ENCODE data around the gene VPS26C. TPM values are rescaled to one million over a fixed set of nuclear protein-coding genes. Genes with fewer than 3 reads are reported as not detected.

The VPS26C gene
- total and polyA plus RNA-seq, 2 donors, result 29.4 to 36.2 TPM

DNA sequence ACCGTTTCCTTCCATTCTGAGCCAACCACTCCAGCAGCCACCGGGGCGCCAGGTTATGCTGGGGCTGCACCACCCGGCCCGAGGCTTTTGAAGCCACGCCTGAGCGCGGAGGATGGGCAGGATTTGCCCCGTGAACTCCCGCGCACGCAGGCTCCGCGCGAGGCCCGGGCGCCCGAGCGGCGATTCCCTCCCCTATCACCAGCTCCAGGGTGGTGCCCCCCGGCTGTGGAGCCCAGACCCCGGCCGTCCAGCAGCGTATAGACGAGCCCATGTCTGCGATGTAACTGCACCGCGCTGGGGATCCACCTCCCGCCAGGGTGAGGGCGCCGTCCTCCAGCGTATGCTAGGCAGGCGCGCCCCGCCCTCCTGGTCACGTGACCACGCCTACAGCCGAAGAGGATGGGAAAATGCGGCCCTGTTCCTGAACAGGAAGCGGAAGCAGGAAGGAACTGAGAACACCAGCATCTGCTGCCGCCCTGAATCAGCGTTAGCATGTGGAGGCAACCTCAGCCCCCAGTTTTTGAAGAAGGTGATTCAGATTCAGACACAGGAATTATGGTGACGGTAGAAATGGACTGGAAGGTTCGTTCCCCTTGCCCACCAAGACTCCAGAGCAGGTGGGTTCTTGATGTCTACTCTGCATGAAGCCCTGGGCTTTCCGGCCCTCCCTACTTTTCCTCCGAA lies 46.0 kb downstream of the VPS26C start:
- H3K4me1 ChIP-seq (ENCODE audit: control insufficient read depth in 2 of 2, insufficient read depth in 2 of 2, low read length in 2 of 2), result peaks cover 11 to 41% of the 10 kb centered on the region in 2 donors
- peaks cover 0 to 4% of the 10 kb centered on the region in 2 donors for H3K9me3 ChIP-seq (ENCODE audit: control insufficient read depth in 2 of 2, insufficient read depth in 1 of 2, low read length in 1 of 2)
- 6% methylated on average over 46 of the region's 46 CpGs for WGBS
- H3K27me3 ChIP-seq (ENCODE audit: control insufficient read depth in 2 of 2, insufficient read depth in 1 of 2, low read length in 1 of 2), result no peaks in the 10 kb centered on the region
- peak; percentile 77 to 95 (median 86) for DNase-seq (ENCODE audit: low read depth in 6 of 9, low spot score in 9 of 9)
- peak overlapping the region; percentile 61 to 74 for H3K4me3 ChIP-seq (ENCODE audit: low read length in 2 of 2)
- peak overlapping the region; percentile 52 to 82 for H3K27ac ChIP-seq (ENCODE audit: low read depth in 1 of 2, low read length in 1 of 2)
- H3K36me3 ChIP-seq (ENCODE audit: control insufficient read depth in 2 of 2, insufficient read depth in 2 of 2, low read length in 1 of 2), result peaks cover 14 to 26% of the 10 kb centered on the region in 2 donors

DNA sequence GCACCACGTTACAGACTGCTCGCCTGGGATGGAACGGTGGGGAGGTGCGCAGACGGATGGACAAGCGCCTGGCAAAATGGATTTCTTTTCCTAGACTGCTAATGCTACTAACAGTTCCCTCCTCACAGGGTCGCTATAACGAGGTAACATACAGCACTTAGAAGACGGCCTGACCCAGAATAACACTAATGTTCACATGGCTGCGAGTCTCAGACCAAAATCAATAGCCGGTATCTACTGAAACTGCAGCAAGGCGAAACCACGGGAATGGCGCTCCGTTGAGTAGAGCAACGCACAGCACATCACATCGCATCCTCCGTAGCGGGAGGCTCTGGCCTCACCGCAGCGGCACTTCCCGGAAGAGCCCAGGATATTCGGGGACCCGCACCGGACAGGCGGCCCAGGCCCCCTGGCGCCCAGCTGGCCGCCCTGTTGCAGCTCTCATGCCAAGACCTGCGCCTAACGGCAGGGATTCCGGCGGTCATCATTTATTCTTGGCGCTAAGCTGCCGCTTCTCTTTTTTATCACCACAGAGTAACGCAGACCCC lies 46.6 kb downstream of the VPS26C start:
- peak in 2 of 9 donors; percentile 43 to 54 for DNase-seq (ENCODE audit: low read depth in 6 of 9, low spot score in 9 of 9)
- Histone ChIP-seq H3K27me3 (ENCODE audit: control insufficient read depth in 2 of 2, insufficient read depth in 1 of 2, low read length in 1 of 2) (no peaks in the 10 kb centered on the region), H3K4me3 (ENCODE audit: low read length in 2 of 2) (peak overlapping the region; percentile 61 to 74), H3K4me1 (ENCODE audit: control insufficient read depth in 2 of 2, insufficient read depth in 2 of 2, low read length in 2 of 2) (peaks cover 6 to 35% of the 10 kb centered on the region in 2 donors), H3K9me3 (ENCODE audit: control insufficient read depth in 2 of 2, insufficient read depth in 1 of 2, low read length in 1 of 2) (peaks cover 0 to 4% of the 10 kb centered on the region in 2 donors), H3K36me3 (ENCODE audit: control insufficient read depth in 2 of 2, insufficient read depth in 2 of 2, low read length in 1 of 2) (peaks cover 12 to 21% of the 10 kb centered on the region in 2 donors), H3K27ac (ENCODE audit: low read depth in 1 of 2, low read length in 1 of 2) (peak overlapping the region; percentile 52 to 82)
- WGBS, result 2% methylated on average over 35 of the region's 35 CpGs

- peaks cover 12 to 17% of the 10 kb centered on the region in 2 donors for H3K36me3 ChIP-seq (ENCODE audit: control insufficient read depth in 2 of 2, insufficient read depth in 2 of 2, low read length in 1 of 2)
- H3K9me3 ChIP-seq (ENCODE audit: control insufficient read depth in 2 of 2, insufficient read depth in 1 of 2, low read length in 1 of 2), result peaks cover 0 to 4% of the 10 kb centered on the region in 2 donors
- 42% methylated on average over 13 of the region's 13 CpGs for WGBS
- DNase-seq (ENCODE audit: low read depth in 6 of 9, low spot score in 9 of 9), result peak in 1 of 9 donors; percentile 28
- H3K4me3 ChIP-seq (ENCODE audit: low read length in 2 of 2), result peak overlapping the region; percentile 61 to 74
- no peak overlapping the region for H3K27ac ChIP-seq (ENCODE audit: low read depth in 1 of 2, low read length in 1 of 2)
- H3K4me1 ChIP-seq (ENCODE audit: control insufficient read depth in 2 of 2, insufficient read depth in 2 of 2, low read length in 2 of 2), result peaks cover 2 to 29% of the 10 kb centered on the region in 2 donors
- H3K27me3 ChIP-seq (ENCODE audit: control insufficient read depth in 2 of 2, insufficient read depth in 1 of 2, low read length in 1 of 2), result no peaks in the 10 kb centered on the region
These were observed 47.2 kb downstream of the VPS26C start for GRCh38 chr21:37219761-37220432.

- Histone ChIP-seq H3K27ac (ENCODE audit: low read depth in 1 of 2, low read length in 1 of 2) (no peak overlapping the region), H3K9me3 (ENCODE audit: control insufficient read depth in 2 of 2, insufficient read depth in 1 of 2, low read length in 1 of 2) (peaks cover 0 to 3% of the 10 kb centered on the region in 2 donors), H3K4me1 (ENCODE audit: control insufficient read depth in 2 of 2, insufficient read depth in 2 of 2, low read length in 2 of 2) (peaks cover 0 to 2% of the 10 kb centered on the region in 2 donors), H3K4me3 (ENCODE audit: low read length in 2 of 2) (no peak overlapping the region), H3K36me3 (ENCODE audit: control insufficient read depth in 2 of 2, insufficient read depth in 2 of 2, low read length in 1 of 2) (no peaks in the 10 kb centered on the region), H3K27me3 (ENCODE audit: control insufficient read depth in 2 of 2, insufficient read depth in 1 of 2, low read length in 1 of 2) (no peaks in the 10 kb centered on the region)
- WGBS, result 95% methylated on average over 9 of the region's 9 CpGs
- no peak for DNase-seq (ENCODE audit: low read depth in 6 of 9, low spot score in 9 of 9)
These were observed 52.2 kb downstream of the VPS26C start for GRCh38 chr21:37214952-37215351.

DNA sequence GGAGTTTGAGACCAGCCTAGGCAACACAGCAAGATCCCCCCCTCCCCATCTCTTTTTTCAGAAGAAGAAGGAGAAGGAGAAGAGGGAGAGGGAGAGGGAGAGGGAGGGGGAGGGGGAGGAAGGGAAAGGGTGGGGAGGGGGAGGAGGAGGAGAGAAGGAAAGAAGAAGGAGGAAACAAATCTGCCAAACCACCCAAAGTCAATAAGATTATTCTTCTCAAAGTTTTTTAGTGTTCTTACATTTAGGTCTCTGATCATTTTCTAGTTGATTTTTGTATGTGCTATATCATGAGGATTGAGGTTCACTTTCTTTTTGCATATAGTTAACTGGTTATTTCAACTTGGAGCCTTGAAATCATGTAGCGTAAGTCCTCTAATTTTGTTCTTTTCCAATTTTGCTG lies 56.3 kb downstream of the VPS26C start:
- H3K36me3 ChIP-seq (ENCODE audit: control insufficient read depth in 2 of 2, insufficient read depth in 2 of 2, low read length in 1 of 2), result no peaks in the 10 kb centered on the region
- H3K27ac ChIP-seq (ENCODE audit: low read depth in 1 of 2, low read length in 1 of 2), result no peak overlapping the region
- DNase-seq (ENCODE audit: low read depth in 6 of 9, low spot score in 9 of 9), result no peak
- H3K4me1 ChIP-seq (ENCODE audit: control insufficient read depth in 2 of 2, insufficient read depth in 2 of 2, low read length in 2 of 2), result peaks cover 2 to 15% of the 10 kb centered on the region in 2 donors
- no peaks in the 10 kb centered on the region for H3K27me3 ChIP-seq (ENCODE audit: control insufficient read depth in 2 of 2, insufficient read depth in 1 of 2, low read length in 1 of 2)
- H3K9me3 ChIP-seq (ENCODE audit: control insufficient read depth in 2 of 2, insufficient read depth in 1 of 2, low read length in 1 of 2), result peaks cover 0 to 4% of the 10 kb centered on the region in 2 donors
- WGBS, result 100% methylated on average over 1 of the region's 1 CpG
- H3K4me3 ChIP-seq (ENCODE audit: low read length in 2 of 2), result no peak overlapping the region

- Histone ChIP-seq H3K4me3 (ENCODE audit: low read length in 2 of 2) (no peak overlapping the region), H3K27ac (ENCODE audit: low read depth in 1 of 2, low read length in 1 of 2) (no peak overlapping the region), H3K4me1 (ENCODE audit: control insufficient read depth in 2 of 2, insufficient read depth in 2 of 2, low read length in 2 of 2) (peaks cover 2 to 15% of the 10 kb centered on the region in 2 donors), H3K27me3 (ENCODE audit: control insufficient read depth in 2 of 2, insufficient read depth in 1 of 2, low read length in 1 of 2) (no peaks in the 10 kb centered on the region), H3K9me3 (ENCODE audit: control insufficient read depth in 2 of 2, insufficient read depth in 1 of 2, low read length in 1 of 2) (peaks cover 0 to 4% of the 10 kb centered on the region in 2 donors), H3K36me3 (ENCODE audit: control insufficient read depth in 2 of 2, insufficient read depth in 2 of 2, low read length in 1 of 2) (no peaks in the 10 kb centered on the region)
- 96% methylated on average over 7 of the region's 7 CpGs for WGBS
- no peak for DNase-seq (ENCODE audit: low read depth in 6 of 9, low spot score in 9 of 9)
These were observed 57.0 kb downstream of the VPS26C start for GRCh38 chr21:37210130-37210529.

GRCh38 chr21:37208741-37209225 lies 58.4 kb downstream of the VPS26C start:
- 92% methylated on average over 15 of the region's 15 CpGs for WGBS
- Histone ChIP-seq H3K36me3 (ENCODE audit: control insufficient read depth in 2 of 2, insufficient read depth in 2 of 2, low read length in 1 of 2) (no peaks in the 10 kb centered on the region), H3K27me3 (ENCODE audit: control insufficient read depth in 2 of 2, insufficient read depth in 1 of 2, low read length in 1 of 2) (no peaks in the 10 kb centered on the region), H3K27ac (ENCODE audit: low read depth in 1 of 2, low read length in 1 of 2) (no peak overlapping the region), H3K4me3 (ENCODE audit: low read length in 2 of 2) (no peak overlapping the region), H3K4me1 (ENCODE audit: control insufficient read depth in 2 of 2, insufficient read depth in 2 of 2, low read length in 2 of 2) (peaks cover 2 to 15% of the 10 kb centered on the region in 2 donors), H3K9me3 (ENCODE audit: control insufficient read depth in 2 of 2, insufficient read depth in 1 of 2, low read length in 1 of 2) (peaks cover 0 to 4% of the 10 kb centered on the region in 2 donors)
- DNase-seq (ENCODE audit: low read depth in 6 of 9, low spot score in 9 of 9), result no peak

GRCh38 chr21:37208056-37208721 lies 58.9 kb downstream of the VPS26C start:
- no peaks in the 10 kb centered on the region for H3K36me3 ChIP-seq (ENCODE audit: control insufficient read depth in 2 of 2, insufficient read depth in 2 of 2, low read length in 1 of 2)
- H3K4me1 ChIP-seq (ENCODE audit: control insufficient read depth in 2 of 2, insufficient read depth in 2 of 2, low read length in 2 of 2), result peaks cover 2 to 15% of the 10 kb centered on the region in 2 donors
- no peak overlapping the region for H3K4me3 ChIP-seq (ENCODE audit: low read length in 2 of 2)
- H3K27ac ChIP-seq (ENCODE audit: low read depth in 1 of 2, low read length in 1 of 2), result peak overlapping the region in 1 of 2 donors; percentile 32
- WGBS, result 32% methylated on average over 15 of the region's 15 CpGs
- H3K27me3 ChIP-seq (ENCODE audit: control insufficient read depth in 2 of 2, insufficient read depth in 1 of 2, low read length in 1 of 2), result no peaks in the 10 kb centered on the region
- peaks cover 0 to 4% of the 10 kb centered on the region in 2 donors for H3K9me3 ChIP-seq (ENCODE audit: control insufficient read depth in 2 of 2, insufficient read depth in 1 of 2, low read length in 1 of 2)
- peak in 2 of 9 donors; percentile 12 to 33 for DNase-seq (ENCODE audit: low read depth in 6 of 9, low spot score in 9 of 9)
